Bronchial epithelial cell (primary cell): ENCODE measurements around the gene C11orf24. TPM values are rescaled to one million over a fixed set of nuclear protein-coding genes. Genes with fewer than 3 reads are reported as not detected.
A peak's percentile ranks its signal among the peaks of the same experiment; 100 is the strongest.

Source experiments
- DNase-seq: peaks from one replicate; pipeline ENCODE4 v3.0.0-alpha.2; 2010; ENCODE audit warnings: low read depth
- FAIRE-seq: peaks from 2 replicates; lab custom pipeline; 2011; peaks lifted over from hg19 to GRCh38; lab: Jason Lieb, UNC
- H3K27me3 ChIP-seq: 2 replicates; pipeline ENCODE4 v1.5.1; 2011; ENCODE audit warnings: low read length; ENCODE audit not compliant: control insufficient read depth, insufficient read depth
- H3K36me3 ChIP-seq: 2 replicates; pipeline ENCODE4 v1.5.1; 2011; ENCODE audit warnings: low read length; ENCODE audit not compliant: control insufficient read depth, insufficient read depth
- H3K4me3 ChIP-seq: 2 replicates; pipeline ENCODE4 v1.5.1; 2011; ENCODE audit warnings: mild to moderate bottlenecking, low read depth, low read length, control low read depth
- total RNA-seq: library from RNA; depleted of rRNA; stranded (reverse); fragments of >200 nt; gene quantifications from 2 replicates; pipeline ENCODE4 v1.2.1, GENCODE V29; 2014
- TF ChIP-seq, protein P1 (sequence below): IDR thresholded peaks from 2 replicates; pipeline ENCODE4 v1.5.1; 2011; ENCODE audit warnings: mild to moderate bottlenecking, moderate library complexity, low read length, control low read depth, inconsistent platforms; ENCODE audit not compliant: insufficient read depth, severe bottlenecking

C11orf24 gene
- total RNA-seq, 1 donor from 2014 or later, result 13.2 TPM

DNA sequence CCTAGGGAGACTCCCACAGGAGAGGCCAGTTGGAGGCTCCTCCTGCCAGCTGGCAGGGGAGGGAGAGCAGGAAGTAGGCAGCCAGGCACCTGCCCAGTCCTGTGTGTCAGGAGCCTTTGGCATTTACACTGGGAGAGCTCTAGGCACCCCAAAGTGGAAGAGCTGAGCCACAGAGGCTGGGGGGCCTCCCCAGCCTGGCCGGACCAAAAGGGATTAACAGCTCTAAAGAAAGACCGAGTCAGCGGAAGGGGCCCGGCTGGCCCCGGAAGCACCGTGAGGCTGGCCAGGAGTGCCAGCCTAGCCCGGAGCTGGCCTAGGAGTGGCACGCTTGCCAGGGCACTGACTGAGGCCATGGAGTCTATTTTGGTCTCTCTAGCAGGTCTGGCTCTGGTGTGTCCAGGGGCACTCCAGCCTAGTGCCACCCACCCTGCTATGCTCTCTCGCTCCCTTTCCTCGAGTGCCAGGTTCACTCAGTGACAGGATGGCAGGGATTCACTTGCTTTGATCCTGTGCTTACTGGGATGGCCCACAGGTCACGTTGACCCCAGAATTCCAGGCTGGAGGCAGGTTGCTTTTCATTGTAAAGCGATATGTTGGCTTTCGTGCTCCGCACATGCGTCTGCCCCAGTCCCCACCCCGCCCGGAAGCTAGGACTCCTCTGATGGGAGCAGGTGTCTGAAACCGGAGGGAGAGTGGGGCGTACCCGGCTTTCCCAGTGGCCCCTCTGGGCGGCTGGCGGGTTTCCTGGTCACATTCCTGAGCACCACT lies 55.4 kb downstream of the C11orf24 start:
- no peak overlapping the region for H3K4me3 ChIP-seq
- FAIRE-seq, result no peak
- no peaks in the 10 kb centered on the region for H3K36me3 ChIP-seq
- H3K27me3 ChIP-seq, result peaks cover 2% of the 10 kb centered on the region
- DNase-seq, result no peak
- TF ChIP-seq, protein P1, sequence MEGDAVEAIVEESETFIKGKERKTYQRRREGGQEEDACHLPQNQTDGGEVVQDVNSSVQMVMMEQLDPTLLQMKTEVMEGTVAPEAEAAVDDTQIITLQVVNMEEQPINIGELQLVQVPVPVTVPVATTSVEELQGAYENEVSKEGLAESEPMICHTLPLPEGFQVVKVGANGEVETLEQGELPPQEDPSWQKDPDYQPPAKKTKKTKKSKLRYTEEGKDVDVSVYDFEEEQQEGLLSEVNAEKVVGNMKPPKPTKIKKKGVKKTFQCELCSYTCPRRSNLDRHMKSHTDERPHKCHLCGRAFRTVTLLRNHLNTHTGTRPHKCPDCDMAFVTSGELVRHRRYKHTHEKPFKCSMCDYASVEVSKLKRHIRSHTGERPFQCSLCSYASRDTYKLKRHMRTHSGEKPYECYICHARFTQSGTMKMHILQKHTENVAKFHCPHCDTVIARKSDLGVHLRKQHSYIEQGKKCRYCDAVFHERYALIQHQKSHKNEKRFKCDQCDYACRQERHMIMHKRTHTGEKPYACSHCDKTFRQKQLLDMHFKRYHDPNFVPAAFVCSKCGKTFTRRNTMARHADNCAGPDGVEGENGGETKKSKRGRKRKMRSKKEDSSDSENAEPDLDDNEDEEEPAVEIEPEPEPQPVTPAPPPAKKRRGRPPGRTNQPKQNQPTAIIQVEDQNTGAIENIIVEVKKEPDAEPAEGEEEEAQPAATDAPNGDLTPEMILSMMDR, result no peak

DNA sequence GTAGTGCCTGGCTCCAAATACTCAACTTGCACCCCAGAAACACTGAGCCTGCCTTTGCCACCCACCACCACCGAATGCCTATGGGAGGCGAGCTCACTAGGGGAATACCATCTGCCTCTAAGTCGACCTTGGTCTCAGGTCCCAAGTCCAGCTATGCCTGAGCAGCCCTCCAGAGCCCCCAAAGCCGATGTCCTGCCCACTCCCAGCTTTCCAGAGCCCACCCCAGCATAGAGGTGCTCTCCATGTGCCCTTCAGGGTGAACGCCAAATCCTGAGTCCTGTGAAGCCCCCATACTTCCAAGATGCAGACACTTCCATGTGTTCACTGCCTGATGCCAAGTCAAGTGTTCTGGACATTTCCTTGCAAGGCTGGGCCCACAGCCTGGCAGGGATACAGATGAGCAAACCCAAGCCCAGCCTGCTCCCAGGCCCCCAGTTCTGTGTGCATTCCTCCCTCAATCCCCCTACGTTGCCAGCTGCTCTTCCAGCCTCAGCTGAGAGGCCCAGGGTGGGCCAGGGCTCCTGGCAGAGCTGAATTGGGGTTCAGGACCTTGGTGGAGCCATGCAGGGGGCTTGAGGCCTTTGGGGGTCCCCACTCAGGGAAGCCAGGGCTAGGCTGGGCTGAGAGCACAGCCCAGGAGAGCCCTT lies 56.1 kb downstream of the C11orf24 start:
- Histone ChIP-seq H3K27me3 (peaks cover 2% of the 10 kb centered on the region), H3K4me3 (no peak overlapping the region), H3K36me3 (no peaks in the 10 kb centered on the region)
- DNase-seq, result no peak
- TF ChIP-seq, protein P1, result no peak
- no peak for FAIRE-seq

DNA sequence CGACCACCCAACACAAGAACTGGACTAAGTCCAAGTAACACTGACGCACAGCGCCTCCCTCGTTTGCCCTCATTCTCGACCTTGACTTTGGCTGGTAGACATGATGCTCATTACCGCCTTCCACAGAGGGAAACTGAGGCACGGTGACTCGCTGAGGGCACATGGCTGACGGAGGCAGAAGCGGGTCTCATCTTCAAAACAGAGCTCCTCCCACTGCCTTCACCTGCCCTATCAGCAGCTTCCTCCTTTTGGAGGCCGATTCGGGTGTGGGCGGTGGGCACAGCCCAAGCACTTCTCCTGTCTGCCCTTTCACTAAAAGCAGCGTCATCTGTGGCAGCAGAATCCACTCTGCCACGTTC lies 56.7 kb downstream of the C11orf24 start:
- H3K27me3 ChIP-seq, result peaks cover 2% of the 10 kb centered on the region
- H3K36me3 ChIP-seq, result no peaks in the 10 kb centered on the region
- FAIRE-seq, result no peak
- H3K4me3 ChIP-seq, result no peak overlapping the region
- TF ChIP-seq, protein P1, result no peak
- no peak for DNase-seq

DNA sequence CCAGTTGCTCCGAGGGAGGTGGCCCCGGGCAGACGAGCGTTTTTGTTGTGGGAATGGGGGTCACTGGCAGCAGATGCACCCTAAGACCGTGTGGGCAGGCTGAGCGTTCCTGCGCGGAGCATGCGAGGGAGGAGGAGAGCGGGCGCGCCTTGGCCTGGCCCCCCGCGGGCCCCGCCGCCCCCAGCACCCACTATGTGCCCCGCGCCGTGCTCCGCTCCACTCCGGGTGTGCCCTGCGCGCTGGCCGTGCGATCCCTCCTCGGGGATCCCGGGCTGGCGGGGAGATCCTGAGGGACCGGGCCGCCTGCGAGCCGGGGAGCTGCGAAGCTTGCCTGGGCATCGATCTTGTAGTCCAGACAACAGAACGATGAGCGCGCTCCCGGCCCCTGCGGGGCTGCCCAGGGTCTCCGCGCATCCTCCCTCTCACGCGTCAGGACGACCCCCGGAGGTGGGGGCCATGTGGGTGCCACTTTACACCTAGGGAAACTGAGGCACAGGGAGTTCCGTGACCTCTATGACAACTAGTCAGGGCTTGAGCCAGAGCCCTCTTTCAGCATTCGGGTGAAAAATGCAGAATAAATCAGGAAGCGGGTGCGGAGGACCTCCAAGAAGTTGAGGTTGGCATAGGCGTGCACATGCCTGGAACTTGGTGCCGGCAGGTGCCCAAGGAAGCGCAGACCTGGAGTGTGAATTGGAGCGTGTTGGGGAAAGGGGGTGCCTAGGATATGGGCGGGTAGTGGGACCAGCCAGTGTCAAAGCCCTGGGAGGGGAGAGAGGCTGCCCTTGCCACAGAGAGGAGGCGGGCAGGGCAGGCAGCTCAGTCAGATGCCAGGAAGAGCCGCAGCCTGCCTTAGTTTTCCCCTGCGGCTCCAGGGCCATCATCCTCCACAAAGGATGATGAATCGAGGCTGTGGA lies 57.3 kb downstream of the C11orf24 start:
- H3K27me3 ChIP-seq, result peaks cover 2% of the 10 kb centered on the region
- FAIRE-seq (no peak), DNase-seq (no peak)
- TF ChIP-seq, protein P1, result no peak
- peak overlapping the region; percentile 90 for H3K4me3 ChIP-seq
- H3K36me3 ChIP-seq, result no peaks in the 10 kb centered on the region

DNA sequence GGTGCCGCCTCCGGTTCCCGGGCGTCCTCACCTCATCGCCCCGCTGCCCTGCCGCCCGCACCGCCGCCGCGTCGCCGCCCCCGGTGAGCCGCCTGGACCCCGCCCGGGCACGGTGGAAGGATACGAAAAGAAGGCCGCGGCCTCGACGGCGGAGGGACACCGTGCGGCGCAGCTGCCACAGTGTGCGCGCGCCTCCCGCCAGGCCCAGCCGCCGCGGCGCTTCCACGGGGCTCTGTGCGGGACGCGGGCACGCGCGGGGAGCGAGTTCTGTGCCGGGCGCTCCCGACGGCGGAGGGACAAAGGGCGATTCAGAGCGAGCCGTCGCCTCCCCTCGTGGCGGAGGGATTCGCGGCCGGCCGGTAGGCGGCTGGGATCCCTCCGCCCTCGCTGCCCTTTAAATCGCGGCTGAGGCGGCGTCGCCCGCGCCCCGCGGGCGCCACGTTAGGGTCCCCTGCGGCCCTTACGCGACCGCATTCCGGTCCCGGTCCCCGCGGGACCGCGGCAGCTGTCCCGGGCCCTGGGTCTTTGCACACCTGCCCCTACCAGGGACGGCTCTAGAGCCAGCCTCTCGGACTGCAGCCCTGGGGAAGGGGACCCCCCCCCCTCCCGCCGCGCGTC lies 58.1 kb downstream of the C11orf24 start:
- peak; percentile 48 for DNase-seq
- H3K36me3 ChIP-seq, result no peaks in the 10 kb centered on the region
- FAIRE-seq, result no peak
- peak overlapping the region; percentile 90 for H3K4me3 ChIP-seq
- H3K27me3 ChIP-seq, result peaks cover 2% of the 10 kb centered on the region
- TF ChIP-seq, protein P1, result no peak
